ENCODE data around the gene AGBL1.

The AGBL1 gene

DNA sequence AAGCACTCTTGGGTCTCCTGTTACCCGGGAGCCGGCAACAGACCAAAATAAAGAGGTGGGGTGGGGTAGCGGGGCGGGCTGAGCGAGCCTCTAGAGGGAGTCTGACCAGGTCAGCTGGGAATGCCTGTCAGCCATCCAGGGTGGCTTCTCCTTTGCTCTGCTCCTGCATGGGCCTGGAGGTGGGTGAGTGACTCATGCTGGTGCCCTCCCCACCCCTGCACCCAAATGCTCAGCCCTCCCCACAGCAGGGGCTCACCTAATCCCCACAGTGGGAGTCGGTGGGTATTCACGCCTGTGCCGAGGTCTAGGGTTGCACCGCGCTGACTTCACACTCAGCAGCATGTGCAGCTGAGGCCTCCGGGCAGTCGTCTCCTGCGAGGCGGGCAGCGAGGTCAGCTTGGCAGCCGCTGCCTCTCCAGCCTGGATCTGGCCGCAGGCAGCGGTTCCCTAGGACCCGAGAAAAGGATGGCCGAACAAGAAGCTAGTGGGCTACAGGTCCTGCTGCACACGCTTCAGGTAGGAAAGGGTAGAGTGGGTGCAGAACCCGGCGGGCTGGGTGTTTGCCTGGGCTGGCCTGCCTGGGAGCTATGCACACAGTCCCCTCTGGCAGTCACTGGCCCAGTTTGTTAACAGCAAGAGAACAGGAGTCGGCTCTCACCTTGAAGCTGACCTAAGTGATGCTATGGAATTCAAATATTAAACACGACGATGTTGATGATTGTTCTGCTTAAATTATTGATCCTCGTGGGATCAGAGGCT lies at the start of gene AGBL1:
Gene AGBL1 (plus strand): TSS at position 364 of the 759 bp plus-strand sequence.
- DNase-seq (ENCODE audit: low read depth, low spot score): no peak

DNA sequence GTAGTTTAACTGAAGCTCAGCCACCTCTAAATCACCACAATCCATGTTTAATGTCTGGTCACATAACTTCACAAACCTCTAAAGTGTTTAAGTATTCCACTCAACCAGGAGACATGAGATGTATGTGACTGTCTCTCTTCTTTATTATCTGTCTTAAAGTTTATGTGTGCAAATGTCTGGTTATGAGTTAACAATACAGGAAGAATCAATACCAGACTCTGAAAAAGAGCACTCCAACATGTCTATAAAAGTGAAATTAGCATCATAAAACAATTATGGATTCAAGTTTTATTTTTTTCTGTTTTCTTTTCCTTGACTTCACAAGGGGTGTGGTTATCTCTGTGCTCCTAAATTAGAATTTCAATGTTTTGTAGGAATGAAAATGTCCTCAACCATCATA lies 44.8 kb upstream of the AGBL1 start:
- no peak for DNase-seq (ENCODE audit: low read depth, low spot score)

DNA sequence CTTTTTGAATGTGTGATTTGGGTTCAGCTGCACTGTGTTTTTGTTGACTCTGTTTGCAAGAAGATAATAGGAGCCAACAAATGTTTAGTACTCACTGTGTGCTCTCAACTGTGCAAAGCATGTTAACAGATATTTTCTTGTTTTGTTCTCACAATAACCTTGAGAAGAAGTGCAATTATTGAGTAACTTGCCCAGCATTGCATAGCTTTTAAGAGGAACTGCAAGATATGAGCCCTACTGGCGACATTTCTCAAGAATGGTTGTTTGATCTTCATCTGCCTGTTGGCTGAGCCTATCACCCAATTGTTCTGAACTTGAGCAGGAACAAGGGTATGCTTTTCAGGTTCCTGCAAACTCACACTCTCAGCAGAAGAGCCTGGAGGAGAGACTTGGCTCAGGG lies 43.4 kb upstream of the AGBL1 start:
- DNase-seq (ENCODE audit: low read depth, low spot score): no peak

DNA sequence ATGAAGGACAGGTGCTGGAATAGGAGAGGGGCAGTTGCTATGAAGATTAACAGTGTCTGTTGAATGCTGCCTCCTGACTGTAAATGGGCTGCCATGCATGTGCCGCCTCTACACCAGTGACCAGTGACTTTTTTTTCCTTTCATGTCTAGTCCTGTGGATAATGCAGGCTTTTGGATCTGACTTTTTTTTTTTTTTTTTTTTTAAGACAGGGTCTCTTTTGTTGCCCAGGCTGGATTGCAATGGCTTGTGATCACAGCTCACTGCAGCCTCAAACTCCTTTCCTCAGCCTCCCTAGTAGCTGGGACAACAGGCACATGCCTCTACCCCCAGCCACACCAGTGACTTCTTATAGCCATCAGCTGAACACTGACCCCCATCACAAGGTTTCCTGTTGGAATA lies 41.2 kb upstream of the AGBL1 start:
- no peak for DNase-seq (ENCODE audit: low read depth, low spot score)

DNA sequence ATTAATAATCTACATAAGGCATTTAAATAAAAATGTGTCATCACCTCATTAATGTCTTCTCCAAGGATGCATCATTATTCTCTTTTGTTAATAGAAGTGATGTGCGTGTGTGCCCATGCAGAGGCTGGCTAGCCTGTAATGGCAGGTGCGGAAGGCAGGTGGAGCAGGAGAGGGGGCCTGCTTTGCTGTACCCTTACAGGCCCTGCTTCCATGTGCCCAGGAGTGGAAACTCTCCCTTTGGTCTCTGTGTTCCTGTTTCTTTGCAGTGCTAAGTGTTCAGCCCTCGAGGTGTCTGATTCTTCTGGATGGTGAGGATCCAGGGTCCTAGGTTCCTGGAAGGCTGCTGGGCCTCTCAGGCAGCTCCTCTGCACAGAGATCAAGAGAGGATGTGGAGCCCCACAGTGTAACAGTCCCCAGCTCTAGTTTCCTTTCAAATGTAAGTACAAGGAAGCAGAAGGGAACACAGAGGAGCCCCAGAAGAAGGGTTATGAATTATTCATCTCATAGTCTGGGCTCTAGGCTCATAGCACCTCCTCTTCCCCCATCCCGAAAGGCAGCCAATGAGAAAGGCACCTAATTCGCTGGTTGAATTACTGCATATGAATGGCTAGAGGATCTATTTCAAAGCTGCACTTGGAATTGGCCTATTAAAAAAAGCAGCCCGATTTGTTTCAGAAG lies 39.2 kb upstream of the AGBL1 start:
- DNase-seq (ENCODE audit: low read depth, low spot score): no peak

DNA sequence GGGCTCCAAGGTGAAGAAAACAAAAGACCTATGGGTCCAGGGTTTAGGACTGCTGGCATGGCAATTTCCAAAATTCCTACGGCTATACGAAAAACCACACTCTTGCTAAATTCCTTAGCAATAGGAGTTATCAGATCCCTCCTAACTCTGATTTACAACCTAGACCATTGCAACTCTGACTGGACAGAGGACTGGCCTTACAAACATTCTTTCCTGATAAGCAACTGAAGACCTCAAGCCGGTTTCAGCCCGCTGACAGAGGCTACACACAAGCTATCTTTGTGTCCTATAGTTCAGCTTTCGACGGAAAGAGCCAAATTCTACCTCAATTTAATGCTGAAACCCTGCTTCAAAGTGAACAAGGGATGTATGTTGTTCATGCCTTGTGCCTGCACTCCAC lies 38.3 kb upstream of the AGBL1 start:
- DNase-seq (ENCODE audit: low read depth, low spot score): no peak

DNA sequence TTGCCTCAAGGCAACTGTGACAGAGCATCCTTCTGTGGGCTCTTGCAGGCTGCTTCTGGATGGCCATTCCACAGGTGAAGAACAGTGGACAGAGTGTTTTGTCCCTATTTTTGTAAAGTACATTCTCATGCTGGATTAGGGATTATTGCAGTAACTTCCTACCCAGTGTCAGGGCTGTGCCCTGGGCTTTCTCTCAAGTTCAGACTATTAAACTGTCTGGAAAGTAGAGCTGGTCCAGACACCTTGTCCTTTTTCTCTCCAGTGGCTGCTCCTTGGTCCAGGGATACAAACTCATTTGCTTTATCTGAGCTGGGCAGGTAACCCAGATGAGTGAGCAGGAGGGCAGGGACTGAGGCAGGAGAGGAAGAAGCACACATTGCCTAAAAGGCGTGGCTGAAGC lies 37.4 kb upstream of the AGBL1 start:
- DNase-seq (ENCODE audit: low read depth, low spot score): no peak

DNA sequence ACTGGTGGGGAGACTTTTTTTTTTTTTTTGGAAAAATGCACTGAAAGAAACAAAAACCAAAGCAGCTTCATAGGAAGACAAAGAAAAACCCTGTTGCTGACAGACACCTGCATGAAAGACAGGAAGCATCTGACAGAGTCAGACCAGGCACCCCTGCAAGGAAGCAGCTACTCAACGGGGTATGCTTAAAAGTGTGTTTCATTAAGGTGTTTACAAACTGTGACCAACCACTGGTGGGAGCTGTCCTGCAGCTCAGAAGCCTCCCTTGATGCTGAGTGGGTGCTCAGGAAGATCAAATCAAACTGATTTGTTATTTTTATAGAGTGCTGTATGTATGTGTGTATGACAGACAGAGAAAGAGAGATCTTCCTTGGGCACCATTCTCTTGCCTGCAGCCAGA lies 34.7 kb upstream of the AGBL1 start:
- no peak for DNase-seq (ENCODE audit: low read depth, low spot score)

DNA sequence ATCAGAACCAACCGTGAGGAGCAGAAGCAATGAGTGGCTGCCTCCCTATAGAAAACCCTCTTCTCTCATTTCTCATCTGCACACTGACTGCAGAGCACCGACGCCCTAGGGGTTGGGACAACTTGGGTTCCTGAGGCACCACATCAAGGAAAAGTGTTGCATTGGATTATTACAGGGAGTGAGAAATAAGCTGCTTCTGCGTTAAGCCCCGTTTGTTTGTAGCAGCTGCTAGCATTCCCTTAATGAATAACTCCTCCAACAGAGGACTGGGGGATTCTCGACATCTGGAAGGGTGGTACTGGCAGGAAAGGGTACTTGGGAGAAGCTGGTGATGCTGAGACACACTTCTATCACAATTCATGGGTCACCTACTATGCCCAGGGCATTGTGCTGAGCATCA lies 25.3 kb upstream of the AGBL1 start:
- no peak for DNase-seq (ENCODE audit: low read depth, low spot score)

DNA sequence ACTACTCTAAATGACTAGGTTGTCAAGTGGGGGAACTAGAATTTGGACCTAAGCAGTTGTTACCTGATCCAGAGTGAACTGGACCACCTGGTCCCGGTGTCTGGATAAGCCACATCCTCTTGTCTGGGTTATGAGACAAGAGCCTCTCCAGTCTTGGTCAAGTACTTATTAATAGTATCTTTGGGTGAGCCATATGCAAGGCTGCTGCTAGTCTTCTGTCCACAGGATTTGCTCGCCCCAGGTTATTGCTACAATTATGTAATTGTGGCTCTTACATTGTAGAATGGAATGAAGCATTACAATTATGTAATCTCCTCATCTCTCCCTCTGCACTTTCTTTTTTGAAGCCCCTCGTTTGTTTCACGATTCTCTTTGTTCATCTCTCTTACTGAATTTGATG lies 24.0 kb upstream of the AGBL1 start:
- no peak for DNase-seq (ENCODE audit: low read depth, low spot score)

DNA sequence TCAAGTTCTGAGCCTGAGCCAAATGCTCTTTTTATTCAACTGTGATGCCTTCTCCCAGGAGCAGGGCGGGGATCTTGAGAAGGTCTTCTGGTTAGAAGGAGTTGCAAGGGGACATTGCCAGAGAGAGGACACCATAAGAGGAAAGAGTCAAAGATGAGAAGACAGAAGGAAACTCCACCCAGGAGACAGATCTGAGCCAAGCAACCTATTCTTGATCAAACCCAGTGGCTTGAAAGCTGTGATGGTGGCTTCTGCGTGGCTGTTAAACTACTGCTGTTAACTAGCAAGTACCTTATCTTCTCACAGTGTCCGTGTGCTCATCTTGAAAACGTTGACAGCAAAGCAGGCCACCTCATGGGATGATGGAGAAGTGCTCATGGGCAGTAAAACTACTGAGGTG lies 19.8 kb upstream of the AGBL1 start:
- no peak for DNase-seq (ENCODE audit: low read depth, low spot score)

DNA sequence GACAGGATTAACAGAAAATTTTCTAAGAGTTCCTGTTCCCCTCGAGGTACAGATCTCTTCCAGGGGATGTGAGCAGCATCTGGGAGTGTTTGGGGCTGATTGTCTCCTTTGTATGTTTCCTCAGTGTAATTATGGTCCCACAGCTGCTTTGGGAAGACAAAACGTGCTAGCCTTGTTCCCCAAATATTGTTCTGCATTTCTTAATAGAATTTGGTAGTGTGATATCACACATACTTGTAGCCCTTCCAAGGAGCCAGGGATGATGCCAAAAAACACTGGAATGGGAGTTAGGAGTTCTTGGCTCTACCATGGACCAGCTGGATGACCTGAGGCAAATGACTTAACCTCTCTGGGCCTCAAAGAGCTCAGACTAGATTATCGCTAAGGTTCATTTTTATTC lies 19.0 kb upstream of the AGBL1 start:
- DNase-seq (ENCODE audit: low read depth, low spot score): no peak

DNA sequence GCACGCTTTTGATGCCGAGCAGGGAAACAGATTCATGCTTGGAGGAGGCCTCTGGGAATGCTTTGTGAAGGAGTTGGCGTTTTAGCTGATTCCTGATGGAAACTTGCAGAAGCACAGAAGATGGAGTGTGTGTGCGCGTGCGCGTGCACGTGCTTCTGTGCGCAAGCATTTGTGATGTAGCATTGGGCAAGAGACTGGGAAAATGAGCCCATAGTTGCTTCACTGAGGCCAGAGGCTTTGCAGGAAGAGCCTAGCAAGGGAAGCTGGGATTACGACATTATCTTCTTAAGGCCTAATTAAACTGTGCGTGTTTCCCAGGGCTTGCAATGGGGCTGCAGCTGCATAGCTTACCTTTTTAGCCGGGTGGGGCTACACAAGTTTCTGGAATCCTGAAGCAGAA lies 18.1 kb upstream of the AGBL1 start:
- DNase-seq (ENCODE audit: low read depth, low spot score): no peak

DNA sequence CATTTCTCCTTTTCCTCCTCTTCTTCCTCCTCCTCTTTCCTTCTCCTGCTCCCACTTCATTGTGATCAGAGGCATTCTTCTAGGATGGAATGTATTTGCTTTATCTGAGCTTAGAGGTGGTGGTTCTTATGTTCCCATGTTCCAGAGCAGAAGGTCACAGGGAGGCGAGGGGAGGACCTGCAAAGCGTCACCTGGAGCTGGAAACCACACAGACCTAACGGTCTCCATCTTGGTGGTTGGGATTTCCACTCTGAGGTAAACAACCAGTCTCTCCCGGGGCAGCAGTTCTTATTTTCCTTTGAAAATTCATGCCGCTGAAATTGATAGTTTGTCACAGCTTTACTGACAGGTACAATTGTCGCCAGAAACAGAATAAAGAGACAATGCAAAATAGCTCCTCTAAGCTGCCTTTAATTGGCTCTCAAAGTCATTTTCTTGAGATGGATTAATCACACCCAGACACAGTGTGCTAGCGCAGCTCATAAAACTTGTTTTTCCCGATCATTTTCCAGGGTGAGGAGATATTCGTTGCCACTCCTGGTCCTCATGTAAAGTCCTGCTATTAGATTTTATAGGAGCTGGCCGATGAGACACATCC lies 16.9 kb upstream of the AGBL1 start:
- no peak for DNase-seq (ENCODE audit: low read depth, low spot score)

DNA sequence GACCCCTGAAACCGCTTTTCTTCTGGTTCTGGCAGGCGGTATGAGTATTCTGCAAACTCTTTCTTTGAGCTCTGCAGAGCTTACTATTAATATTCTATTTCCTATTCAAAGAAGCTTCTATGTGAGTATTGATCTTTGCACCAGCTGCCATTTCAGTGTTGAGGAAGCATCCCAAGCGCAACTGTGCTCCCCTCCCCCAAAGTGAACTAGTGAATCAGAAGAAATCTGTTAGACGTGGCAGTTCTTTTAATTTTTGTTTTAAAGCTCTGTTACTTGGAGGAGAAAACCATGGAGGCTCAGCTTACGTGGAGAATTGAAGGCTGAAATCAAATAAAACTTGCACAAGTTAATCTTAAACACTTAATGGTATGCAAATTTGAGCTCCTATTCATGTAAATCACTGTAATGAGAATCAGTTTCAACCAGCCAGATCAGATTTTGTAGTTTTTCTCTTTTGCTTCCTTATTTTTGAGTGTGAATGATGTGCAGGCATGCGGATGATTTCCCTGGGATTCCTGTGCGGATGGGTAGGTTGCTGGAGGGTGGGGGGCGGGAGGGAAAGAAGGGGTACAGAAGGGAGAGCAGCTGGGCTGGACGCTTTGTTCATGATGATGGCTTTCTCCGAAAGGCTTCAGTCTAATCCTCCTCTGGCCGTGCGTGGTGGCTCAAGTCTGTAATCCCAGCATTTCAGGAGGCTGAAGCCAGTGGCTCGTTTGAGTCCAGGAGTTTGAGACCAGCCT lies 16.1 kb upstream of the AGBL1 start:
- DNase-seq (ENCODE audit: low read depth, low spot score): no peak

DNA sequence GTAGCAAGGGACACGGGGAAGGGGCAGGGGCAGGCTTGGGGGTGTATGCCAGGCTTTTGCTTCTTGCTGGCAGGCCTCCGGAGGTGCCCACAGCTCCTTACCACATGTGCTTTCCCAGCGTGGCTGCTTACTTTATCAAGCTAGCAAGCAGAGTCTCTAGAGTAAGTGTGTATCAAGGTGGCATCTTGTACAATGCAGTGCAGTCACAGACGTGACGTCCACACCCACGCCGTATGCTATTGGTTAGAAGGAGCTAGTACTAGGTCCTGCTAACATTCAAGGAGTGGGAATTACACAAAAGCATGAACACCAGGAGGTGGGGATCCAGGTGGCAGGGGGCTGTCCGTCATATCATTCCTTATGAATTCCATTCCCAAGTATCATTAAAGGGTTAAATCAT lies 15.3 kb upstream of the AGBL1 start:
- DNase-seq (ENCODE audit: low read depth, low spot score): no peak

DNA sequence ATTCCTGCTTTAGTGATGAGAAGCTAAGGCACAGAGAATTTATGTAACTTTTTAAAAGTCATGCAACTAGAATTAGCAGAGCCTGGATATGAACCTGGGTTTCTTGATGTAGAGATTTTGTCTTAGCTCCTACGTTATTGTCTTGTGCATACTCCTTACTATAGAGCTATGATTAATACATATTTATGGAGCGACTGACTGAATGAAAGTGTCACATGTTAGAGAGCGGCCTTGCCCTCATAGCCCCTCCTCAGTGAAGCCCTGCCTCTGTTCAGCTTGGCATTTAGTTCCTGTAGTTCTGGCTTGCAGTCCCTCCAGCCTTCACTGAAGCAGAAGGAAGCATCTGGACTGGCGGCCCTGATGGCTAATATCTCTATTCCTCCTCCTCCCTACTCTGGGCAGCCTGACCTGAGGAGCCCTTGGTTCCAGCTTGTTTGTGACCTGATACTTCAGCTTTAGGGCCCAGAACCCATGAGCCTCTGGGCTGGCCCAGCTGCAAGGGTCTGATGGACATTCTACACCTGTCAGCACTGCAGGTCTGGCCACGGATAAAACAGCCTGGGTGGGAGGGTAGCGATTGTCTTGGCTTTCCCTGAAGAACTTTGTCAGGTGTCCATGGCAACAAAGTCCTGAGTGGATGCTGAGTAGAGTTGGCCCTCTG lies 13.4 kb upstream of the AGBL1 start:
- DNase-seq (ENCODE audit: low read depth, low spot score): no peak

DNA sequence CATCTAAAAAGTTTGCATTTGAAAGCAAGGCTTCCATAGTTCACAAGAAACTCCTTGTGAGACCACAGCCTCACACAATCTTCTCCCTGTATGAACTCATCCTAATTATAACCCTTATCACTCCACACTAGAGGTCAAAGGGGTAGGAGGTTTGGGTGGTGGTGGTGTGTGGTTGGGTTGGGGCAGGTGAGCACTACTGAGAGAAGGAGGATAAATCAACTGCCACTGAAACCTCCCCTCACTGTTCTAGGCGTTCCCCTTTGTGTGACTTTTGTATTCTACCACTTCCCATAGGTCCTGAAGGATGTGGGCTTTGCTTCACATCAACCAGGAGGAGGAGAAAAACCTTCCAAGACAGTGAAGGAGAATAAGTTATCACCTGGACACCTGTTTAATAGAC lies 6.4 kb upstream of the AGBL1 start:
- DNase-seq (ENCODE audit: low read depth, low spot score): no peak

DNA sequence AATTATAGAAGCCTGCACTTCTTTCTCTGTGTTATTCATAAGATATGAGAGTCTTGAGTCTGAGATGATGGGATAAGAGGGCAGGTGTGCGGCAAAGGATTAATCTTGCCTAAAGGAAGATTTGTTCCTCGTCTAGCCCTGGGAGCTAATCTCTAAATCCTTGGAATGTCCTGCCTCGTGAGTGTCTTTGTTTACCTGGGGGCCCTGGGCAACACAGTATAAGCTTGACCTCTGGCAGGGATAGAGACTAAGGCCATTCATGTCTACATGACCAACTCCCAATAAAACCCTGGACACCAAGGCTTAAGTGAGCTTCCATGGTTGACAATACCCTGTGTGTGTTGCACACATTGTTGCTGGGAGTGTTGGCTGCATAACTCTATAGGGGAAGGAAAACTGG lies 3.2 kb upstream of the AGBL1 start:
- no peak for DNase-seq (ENCODE audit: low read depth, low spot score)

DNA sequence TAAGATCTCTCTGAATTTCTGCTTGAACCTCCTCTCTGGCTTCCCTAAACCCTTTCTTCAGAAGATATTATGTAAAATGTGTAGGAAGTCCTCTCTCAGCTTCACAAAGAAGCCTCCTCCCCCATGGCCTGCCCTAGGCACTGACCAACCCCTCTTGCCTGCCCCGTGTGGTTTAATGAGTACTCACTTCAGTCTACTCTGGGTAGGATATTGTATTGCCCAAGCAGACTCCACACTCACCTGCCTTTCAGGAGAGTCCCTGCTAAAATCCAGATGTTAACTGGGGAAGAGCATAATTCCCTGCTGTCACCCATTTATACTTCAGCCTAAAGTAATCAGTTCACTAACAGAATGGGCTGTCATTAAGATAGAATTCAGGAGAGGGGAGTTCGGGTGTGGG lies 2.6 kb upstream of the AGBL1 start:
- no peak for DNase-seq (ENCODE audit: low read depth, low spot score)

DNA sequence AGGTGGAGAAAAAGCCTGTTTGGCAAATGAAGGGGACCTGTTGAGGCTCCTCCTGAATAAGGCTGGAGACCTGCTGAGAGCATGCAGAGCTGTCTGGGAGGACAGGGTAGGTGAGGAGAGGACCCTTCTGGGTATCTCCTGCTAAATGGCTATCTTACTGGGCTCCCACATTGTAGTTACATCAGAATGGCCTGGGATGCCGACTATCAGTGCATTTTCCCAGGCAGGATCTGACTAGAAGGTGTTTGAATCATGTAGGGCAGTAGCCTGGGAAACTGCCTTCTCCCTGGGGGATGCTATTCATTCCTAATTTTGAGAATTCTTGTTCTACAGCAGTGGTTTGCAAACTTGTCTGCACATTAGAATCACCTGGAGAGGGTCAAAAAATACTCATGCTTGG lies 631 bp downstream of the AGBL1 start:
- no peak for DNase-seq (ENCODE audit: low read depth, low spot score)

Measured in smooth muscle cell of the brain vasculature (primary cell).